Heart right ventricle (tissue), 16 donors: Measurements from ENCODE around the gene SMIM10L2A. TPM values are rescaled to one million over a fixed set of nuclear protein-coding genes. Genes with fewer than 3 reads are reported as not detected.
"Not testable (repeated sequence)": the region's sequence is repeated elsewhere in the genome, so short reads cannot be mapped to it uniquely, and the experiment has no call there.

Source experiments
- ATAC-seq, 8 donors: fragments of 200-7000 bp; cut with Tn5 transposase; one replicate each; pipeline ENCODE4 v1.9.1; 2020; ENCODE audit warnings: mild to moderate bottlenecking in 8 of 8, moderate library complexity in 8 of 8, moderate number of reproducible peaks in 1 of 8
- DNase-seq, 2 donors: peaks; one replicate each; pipeline ENCODE4 v3.0.0-alpha.2; 2020
- H3K27ac ChIP-seq, 10 donors: fragments of 200-600 bp; sonication (generic) in 2 of 10; one replicate each; pipeline versions ENCODE4 v1.5.0 to v1.8.0; 2020 to 2022; ENCODE audit warnings: mild to moderate bottlenecking in 3 of 10
- H3K27me3 ChIP-seq, 7 donors: fragments of 200-600 bp; one replicate each; pipeline ENCODE4 v1.8.0; 2021 to 2022; ENCODE audit warnings: mild to moderate bottlenecking in 2 of 7
- H3K36me3 ChIP-seq, 9 donors: fragments of 200-600 bp; sonication (generic) in 1 of 9; one replicate each; pipeline versions ENCODE4 v1.5.0 to v1.8.0; 2020 to 2022; ENCODE audit warnings: mild to moderate bottlenecking in 2 of 9
- H3K4me1 ChIP-seq, 9 donors: fragments of 200-600 bp; sonication (generic) in 1 of 9; one replicate each; pipeline versions ENCODE4 v1.5.0 to v1.8.0; 2020 to 2022; ENCODE audit warnings: mild to moderate bottlenecking in 4 of 9
- H3K4me3 ChIP-seq, 10 donors: fragments of 200-600 bp; sonication (generic) in 2 of 10; one replicate each; pipeline versions ENCODE4 v1.5.0 to v1.8.0; 2020 to 2022; ENCODE audit warnings: mild to moderate bottlenecking in 7 of 10, moderate library complexity in 2 of 10
- H3K9me3 ChIP-seq, 11 donors: fragments of 200-600 bp in 10 of 11; sonication (generic) in 2 of 11; one replicate each; pipeline versions ENCODE4 v1.5.0 to v1.8.0; 2013 to 2022; ENCODE audit warnings: mild to moderate bottlenecking in 2 of 11, control low read depth in 1 of 11, moderate library complexity in 1 of 11
- CTCF ChIP-seq, 9 donors: fragments of 200-600 bp; sonication (generic) in 2 of 9; IDR thresholded peaks; one replicate each; pipeline versions ENCODE4 v1.5.0 to v1.8.0; 2021 to 2022; ENCODE audit warnings: antibody characterized with exemption in 9 of 9, mild to moderate bottlenecking in 5 of 9, moderate library complexity in 1 of 9
- WGBS, 2 donors: extraction: QIAGEN DNeasy Blood & Tissue Kit; methylation state at CpG; one replicate each; pipeline ENCODE4 v1.1.7; 2013; ENCODE audit warnings: inconsistent platforms in 1 of 2; 5-methylcytosine and 5-hydroxymethylcytosine counted together
- intact Hi-C, 10 donors: fragments of 100-400 bp; cut with DNase I; formaldehyde crosslinking; loops; one replicate each; pipeline versions ENCODE4 v1.11.1 to v1.14.2; 2022
- polyA plus RNA-seq, 2 donors: library from polyadenylated mRNA; stranded (reverse); fragments of 200-250 nt; gene quantifications; one replicate each; pipeline ENCODE4 v1.2.3, GENCODE V29; 2013
- total RNA-seq, 10 donors: library from RNA; stranded (reverse); fragmentation: NEBNext Ultra II Directional in 3 of 10; extraction: Animal tissue kit (Norgen Biotek cat#: 25700) in 3 of 10; gene quantifications; one replicate each; pipeline versions ENCODE4 v1.2.1 to v1.2.4, GENCODE V29; 2021 to 2023
- donor health status: Arrhythmogenic right ventricular cardiomyopathy.
- donor health status: ischemic (EF 13 %, LVEDD 7.1; RV severe dilation, severe dysfunction).
- donor health status: healthy with polysubstance abuse.
- donor health status: DM: no; HTN: yes; CAD: no.
- donor health status: DM: no; HTN: no; CAD: no.
- donor health status: ischemic (EF 25% LVEDD 6.9; RV normal size, moderate dysfunction).
- donor health status: ischemic (EF 25% LVEDD 5.7; RV mildly dilated, moderate dysfunction).
- donor health status: healthy.
- donor health status: DM: yes; HTN: yes; CAD: no.
- donor health status: Ischemic cardiomyopathy.
- donor health status: ischemic (EF 35%, LVEDD 5.7; RV mildly dilated, moderate dysfunction).
- donor health status: nonischemic (EF 11% LVEDD 7.7; RV severe dilation, severe dysfunction).
- donor health status: DM: yes; HTN: yes; CAD: no.
- donor health status: PGD.
- donor health status: ischemic (EF 29% LVEDD 5.4; RV normal size, mild dysfunction).
- donor health status: nonischemic (EF 23%, LVEDD 6.1; RV moderate dilation, normal function).

The SMIM10L2A gene
- total and polyA plus RNA-seq, 12 donors = 0.38 to 2.5 (median 1.4) TPM

DNA sequence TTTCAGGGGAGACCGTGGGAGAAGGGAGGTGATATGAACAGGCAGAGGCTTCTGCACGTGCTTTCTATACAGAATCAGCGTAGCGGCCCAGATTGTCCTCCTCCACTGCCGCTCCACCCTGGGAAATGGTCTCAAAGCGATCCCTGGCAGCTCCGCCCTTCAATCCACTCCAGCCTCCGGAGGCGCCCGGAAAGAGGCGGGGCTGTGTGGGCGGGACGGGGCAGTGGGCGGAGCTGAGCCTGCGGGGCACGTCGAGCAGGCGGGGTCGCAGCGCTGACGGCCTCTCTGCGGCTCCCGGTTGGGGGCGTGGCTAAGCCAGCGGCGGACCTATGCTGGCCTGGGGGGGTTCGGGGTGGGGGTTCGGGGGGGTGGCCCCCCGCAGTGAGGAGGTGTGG, 210 bp upstream of the SMIM10L2A start:
- peak overlapping the region in 5 of 10 donors; percentile 23 to 35 (median 28) for H3K27ac ChIP-seq
- H3K9me3 ChIP-seq = no peaks in the 10 kb centered on the region
- TF ChIP-seq CTCF (IDR thresholded peaks at IDR 0.05) = no peak
- H3K4me1 ChIP-seq = peaks cover 0 to 5% (median 0%) of the 10 kb centered on the region in 9 donors
- WGBS, 2 donors = 0 to 1% methylated on average over 21 to 28 of the region's 29 CpGs
- H3K4me3 ChIP-seq = peak overlapping the region in 9 of 10 donors; percentile 46 to 59 (median 53)
- peaks cover 0 to 16% (median 0%) of the 10 kb centered on the region in 7 donors for H3K27me3 ChIP-seq
- intact Hi-C loops = no loop called here
- DNase-seq = peak; percentile 89
- H3K36me3 ChIP-seq = no peaks in the 10 kb centered on the region
- ATAC-seq = peak; percentile 94 to 98 (median 98)

DNA sequence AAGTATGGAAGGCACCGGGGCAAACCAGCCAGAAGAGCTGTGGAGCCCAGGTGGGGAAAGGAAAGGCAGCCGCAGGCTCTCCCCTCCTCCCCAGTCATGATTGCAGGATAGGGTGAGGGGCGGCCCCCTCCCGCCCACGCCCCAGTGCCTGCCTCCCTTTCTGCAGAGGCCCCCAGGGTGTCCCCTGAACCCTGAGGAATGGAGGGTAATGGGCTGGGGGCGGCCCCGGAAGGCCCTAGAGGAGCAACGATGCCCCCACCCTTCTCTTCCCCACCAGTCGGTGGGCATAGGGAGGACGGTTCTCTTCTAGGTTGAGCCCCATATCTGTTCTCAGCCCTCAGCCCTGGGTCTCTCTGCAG, 1.0 kb downstream of the SMIM10L2A start:
- DNase-seq, H3K9me3 ChIP-seq, H3K4me1 ChIP-seq, H3K27ac ChIP-seq, H3K36me3 ChIP-seq, intact Hi-C loops, ATAC-seq: not testable (repeated sequence)
- 61 to 80% methylated on average over 8 to 10 of the region's 10 CpGs for WGBS, 2 donors
- H3K4me3 ChIP-seq = peak overlapping the region in 7 of 10 donors; percentile 10 to 59 (median 53)
- H3K27me3 ChIP-seq = peaks cover 0 to 11% (median 0%) of the 10 kb centered on the region in 7 donors

GRCh38 chrX:135423173-135423864, 1.6 kb downstream of the SMIM10L2A start:
- H3K36me3 ChIP-seq, intact Hi-C loops, ATAC-seq, H3K4me3 ChIP-seq, H3K4me1 ChIP-seq, H3K27ac ChIP-seq, H3K9me3 ChIP-seq, DNase-seq: not testable (repeated sequence)
- 74 to 76% methylated on average over 9 of the region's 9 CpGs for WGBS, 2 donors
- peaks cover 0 to 11% (median 0%) of the 10 kb centered on the region in 7 donors for H3K27me3 ChIP-seq

DNA sequence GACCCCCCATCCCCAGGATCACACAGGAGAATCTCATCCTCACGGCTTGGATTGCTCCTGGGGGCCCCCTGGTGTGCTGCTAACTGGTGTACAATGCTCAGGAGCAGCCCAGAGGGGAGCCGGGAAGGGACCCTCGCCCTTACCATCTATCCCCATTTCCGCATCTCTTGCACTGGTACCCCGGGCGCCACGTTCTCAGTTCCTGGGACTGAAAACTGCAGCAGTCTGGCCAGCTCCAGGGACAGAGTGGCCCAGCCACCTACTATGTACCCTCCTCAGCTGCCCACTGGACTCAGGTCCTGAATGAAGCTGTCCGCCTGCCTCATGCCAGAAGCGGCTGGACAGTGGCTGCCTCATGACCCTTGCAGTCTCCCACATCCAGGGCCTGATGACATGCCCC, 2.7 kb downstream of the SMIM10L2A start:
- H3K4me3 ChIP-seq = no peak overlapping the region
- WGBS, 2 donors = 93% methylated on average over 8 to 9 of the region's 9 CpGs

More for the DNA sequence above, 2.7 kb downstream of the SMIM10L2A start:
- intact Hi-C loops = no loop called here
- peaks cover 0 to 5% (median 0%) of the 10 kb centered on the region in 9 donors for H3K4me1 ChIP-seq
- no peaks in the 10 kb centered on the region for H3K36me3 ChIP-seq
- peaks cover 0 to 20% (median 0%) of the 10 kb centered on the region in 7 donors for H3K27me3 ChIP-seq
- no peak overlapping the region for H3K27ac ChIP-seq
- H3K9me3 ChIP-seq = no peaks in the 10 kb centered on the region
- ATAC-seq (no peak), DNase-seq (no peak)
- no peak for TF ChIP-seq CTCF (IDR thresholded peaks at IDR 0.05)
